Mucosa of gallbladder (tissue), 1 donor: ENCODE results near the gene UNK. TPM values are rescaled to one million over a fixed set of nuclear protein-coding genes. Genes with fewer than 3 reads are reported as not detected.

ENCODE experiments used
- DNase-seq: peaks from one replicate; pipeline ENCODE4 v3.0.0-alpha.2; 2020; ENCODE audit warnings: low spot score
- total RNA-seq: library from RNA; stranded (reverse); gene quantifications from one replicate; pipeline ENCODE4 v1.2.1, GENCODE V29; 2021
- donor health status: DM: no; HTN: no; CAD: no.

UNK gene
- total RNA-seq, 1 donor from 2014 or later: 26.6 TPM

DNA sequence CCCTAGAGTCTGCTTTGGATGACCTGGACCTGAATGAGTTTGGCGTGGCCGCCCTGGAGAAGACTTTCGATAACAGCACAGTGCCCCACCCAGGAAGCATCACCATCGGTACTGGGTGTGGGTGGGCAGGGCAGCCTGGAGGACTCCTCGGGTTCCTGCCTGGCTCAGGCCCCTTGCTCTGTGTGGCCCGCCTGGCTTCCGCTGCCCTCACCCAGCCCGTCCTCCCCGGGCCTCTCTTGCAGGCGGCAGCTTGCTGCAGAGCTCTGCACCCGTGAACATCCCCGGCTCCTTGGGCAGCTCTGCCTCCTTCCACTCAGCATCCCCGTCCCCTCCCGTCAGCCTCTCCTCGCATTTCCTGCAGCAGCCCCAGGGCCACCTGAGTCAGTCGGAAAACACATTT, 35.1 kb downstream of the UNK start:
- DNase-seq: no peak

DNA sequence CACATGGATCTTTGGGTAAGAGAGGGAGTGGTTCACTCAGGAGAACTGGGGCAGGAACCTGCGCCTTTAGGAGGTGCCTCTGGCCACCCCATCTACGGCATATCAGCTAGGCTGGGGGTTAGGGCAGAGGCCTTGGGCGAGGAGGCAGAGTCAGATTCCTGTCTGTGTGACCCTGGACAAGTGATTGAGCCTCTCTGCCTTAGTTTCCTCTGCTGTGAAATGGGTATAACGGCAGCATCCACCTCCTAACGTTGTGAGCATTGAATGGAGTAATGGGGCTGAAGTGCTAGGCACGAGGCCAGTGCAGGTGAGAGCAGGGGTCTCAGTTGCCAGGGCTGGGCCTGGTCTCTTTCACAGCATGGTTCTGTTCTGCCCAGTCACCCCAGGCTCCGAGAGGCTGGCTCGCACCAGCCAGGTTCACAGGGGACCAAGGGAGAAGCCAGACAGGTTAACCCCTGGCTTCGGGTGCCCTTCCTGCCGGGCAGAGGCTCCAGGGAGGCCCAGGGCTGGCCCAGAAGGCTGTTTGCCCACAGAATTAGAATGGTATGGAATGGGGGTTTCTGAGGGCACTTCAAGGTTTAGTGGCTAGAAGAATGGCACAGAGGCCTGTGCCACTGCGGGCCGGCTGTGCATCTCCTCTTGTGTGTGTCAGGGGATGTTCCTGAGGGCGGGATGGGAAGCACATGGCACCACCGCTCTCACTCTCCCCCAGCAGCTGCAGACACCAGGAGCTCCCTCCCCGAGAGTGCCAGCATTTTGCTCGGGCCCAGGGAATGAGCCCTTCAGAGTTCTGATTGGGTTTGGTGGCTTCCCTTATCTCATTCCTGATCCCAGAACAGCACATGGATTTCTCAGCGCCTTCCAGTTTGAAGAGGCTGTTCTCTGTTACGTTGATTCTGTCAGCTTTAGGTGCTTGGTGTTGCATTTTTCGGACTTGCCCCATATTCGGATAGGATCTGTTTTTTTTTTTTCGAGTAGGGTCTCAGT, 35.8 kb downstream of the UNK start:
- no peak for DNase-seq

DNA sequence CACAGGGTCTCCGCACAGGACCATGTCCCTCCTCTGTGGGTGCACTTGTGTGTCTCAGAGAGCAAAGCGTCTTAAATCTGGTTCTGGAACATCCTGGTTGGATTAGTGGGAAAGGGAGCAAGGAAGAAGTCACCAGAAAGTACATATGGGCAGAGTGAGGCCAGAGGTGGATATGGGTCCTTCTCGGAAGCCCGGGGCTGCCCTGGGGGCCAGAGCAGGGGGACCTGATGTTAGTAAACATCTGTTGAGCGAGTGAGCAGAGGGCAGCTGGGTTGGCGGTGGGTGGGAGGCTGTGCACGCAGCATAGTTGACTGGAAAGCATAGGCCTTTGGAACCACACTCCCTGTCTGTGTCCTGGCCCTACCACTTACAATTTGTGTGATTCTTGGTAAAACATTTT, 36.9 kb downstream of the UNK start:
- DNase-seq: no peak

DNA sequence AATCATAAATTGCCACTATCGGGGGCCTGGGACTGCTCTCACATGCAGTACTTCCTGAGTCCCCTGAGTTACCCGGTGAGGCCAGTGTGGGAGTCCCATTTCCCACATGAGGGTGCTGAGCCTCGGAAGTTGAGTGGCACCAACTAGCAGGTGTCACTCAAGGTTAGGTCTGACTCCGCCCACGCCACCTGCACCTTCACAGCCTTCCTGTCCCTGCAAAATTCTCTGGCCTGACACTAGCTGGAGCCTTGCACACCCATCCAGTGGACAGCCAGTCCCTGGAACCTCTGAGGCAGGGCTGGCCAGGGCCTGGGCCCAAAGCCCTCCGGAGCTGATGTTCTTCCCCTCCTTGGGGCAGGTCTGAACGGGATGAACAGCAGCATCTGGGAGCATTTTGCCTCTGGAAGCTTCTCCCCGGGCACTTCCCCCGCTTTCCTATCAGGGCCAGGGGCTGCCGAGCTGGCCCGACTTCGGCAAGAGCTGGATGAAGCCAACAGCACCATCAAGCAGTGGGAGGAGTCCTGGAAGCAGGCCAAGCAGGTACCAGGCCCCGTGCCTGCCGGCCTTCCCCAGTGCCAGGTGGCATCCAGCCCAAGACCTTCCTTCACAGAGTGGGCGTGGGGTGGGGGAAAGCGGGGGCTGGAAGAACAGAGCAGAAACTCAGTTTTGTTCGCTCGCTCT, 37.7 kb downstream of the UNK start:
- peak; percentile 75 for DNase-seq

DNA sequence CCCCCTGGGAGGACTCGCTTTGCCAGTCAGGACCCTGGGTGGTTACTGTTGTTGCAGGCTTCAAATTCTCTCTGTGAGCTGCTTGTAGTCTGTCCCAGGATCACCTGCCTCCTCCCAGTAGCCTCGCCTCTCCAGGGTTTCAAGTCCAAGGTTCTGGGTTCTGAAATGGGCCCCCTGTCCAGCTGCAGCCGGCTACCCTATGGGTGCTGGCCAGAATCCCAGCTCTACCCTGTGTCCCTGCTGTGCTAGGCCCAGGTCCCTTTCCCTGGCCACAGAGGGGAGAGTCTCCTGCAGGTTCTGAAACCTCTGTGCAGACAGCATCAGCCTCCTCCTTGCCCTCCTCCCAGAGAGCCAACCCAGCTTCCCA, 38.2 kb downstream of the UNK start:
- no peak for DNase-seq

DNA sequence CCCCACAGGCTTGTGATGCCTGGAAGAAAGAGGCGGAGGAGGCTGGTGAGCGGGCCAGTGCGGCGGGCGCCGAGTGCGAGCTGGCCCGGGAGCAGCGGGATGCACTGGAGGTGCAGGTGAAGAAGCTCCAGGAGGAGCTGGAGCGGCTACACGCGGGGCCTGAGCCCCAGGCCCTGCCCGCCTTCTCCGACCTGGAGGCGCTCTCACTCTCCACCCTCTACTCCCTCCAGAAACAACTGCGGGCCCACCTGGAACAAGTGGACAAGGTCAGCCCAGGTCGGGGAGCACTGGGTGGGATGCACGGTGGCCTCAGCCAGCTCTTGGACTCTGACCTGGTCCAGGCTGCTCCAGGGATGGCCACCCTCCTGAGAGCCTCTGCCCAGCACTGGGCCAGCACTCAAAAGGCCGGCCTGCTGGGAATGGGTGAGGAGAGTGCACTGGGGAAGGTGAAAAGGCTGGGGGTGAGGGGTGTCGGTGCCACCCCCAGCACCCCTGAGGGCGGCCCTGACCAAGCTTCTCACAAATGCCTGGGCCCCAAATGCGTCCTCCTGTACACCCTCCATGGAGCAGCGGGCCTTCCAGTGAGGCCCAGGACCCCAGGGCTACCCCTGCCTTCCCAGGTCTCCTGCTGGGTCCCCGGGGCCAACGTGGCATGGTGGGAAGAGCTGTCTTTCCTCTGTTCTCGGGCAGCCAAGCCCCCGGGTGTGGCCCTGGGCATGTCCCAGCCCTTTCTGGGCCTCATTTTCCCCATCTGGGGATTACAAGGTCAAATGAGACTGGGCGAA, 38.8 kb downstream of the UNK start:
- no peak for DNase-seq

- no peak for DNase-seq
Measured at GRCh38 chr17:75824050-75824552, 39.5 kb downstream of the UNK start.

GRCh38 chr17:75824666-75825065, 40.1 kb downstream of the UNK start:
- no peak for DNase-seq

DNA sequence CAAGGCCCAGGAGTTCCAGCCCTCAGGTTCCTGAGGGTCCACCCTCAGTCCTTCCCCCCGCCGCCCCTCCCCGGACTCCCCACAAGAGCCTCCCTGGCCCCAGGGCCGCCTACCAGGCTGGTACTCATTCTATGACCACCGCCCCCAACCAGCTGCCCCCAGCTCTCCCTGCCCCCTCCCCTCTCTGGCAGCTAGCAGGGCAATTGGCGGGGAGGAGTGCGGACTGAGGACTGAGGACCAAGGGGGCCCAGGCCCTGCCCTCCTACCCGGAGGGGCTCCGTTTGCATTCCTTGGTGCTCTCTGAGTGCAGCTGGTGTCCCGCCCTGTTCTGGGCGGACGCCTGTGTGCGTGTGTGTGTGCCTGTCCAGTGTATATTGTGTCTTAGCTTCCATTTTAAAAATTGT, 40.5 kb downstream of the UNK start:
- DNase-seq: no peak

DNA sequence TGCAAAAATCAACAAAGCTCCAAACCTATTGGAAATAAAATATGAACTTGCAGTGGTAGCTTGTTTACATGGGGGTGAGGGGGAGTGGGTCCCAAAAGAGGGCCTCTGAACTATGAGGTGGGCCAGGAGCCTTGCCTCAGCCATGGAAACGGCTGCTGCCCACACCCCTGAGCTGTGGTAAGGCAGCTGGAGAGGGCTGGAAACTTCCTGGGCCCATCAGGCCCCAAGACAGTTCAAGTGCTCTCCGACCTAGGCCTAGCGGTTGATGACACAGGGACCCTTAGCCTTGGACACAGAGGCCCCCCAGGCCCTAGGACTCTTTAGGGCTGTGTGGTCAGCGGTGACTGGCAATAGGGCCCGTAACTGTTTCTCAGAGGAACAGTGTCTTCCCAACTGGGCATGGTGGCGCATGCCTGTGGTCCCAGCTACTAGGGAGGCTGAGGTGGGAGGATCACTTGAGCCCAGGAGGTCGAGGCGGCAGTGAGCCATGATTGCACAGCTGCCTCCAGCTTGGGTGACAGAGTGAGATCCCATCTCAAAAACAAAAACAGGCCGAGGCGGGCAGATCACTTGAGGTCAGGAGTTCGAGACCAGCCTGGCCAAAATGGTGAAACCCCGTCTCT, 41.3 kb downstream of the UNK start:
- DNase-seq: no peak

GRCh38 chr17:75826561-75827307, 42.1 kb downstream of the UNK start:
- DNase-seq: no peak

DNA sequence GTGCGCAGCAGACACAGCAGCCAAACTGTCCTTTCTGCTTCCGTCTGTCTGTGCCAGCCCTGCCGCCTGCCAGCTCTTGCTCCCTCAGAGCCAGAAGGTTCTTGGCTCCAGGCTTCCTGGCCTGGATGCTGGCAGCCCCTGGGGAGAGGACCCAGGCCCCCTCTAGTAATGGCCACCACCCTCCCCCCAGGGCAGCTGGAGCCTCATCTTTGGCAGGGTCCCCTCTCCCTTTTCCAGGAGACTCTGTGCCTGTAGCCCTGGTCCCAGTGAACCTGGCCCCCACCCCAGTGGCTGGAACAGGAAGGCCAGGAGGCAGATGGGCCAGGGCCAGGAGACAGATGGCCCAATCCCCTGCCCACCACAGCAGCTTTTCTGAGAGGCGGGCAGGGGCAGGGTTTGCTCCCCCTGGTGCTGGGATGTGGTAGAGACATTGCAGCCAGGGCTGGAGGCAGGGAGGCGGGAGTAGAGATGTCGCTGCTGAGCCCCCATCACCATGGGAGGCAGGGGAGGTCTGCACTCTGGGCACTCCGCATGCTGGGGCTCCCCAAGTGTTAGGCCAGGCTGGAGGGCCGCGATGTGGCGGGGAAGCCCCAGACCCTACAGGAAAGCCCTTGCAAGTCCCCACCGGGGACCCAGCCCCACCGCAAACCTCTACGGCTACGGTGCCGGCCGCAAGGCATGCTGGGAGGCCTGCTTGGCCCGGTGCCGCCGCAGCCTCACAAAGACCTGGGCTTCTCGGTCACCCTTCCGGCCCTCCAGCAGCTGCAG, 42.9 kb downstream of the UNK start:
- DNase-seq: peak; percentile 48

- no peak for DNase-seq
Measured at GRCh38 chr17:75828076-75828400, 43.4 kb downstream of the UNK start.

GRCh38 chr17:75828741-75829140, 44.1 kb downstream of the UNK start:
- DNase-seq: no peak

DNA sequence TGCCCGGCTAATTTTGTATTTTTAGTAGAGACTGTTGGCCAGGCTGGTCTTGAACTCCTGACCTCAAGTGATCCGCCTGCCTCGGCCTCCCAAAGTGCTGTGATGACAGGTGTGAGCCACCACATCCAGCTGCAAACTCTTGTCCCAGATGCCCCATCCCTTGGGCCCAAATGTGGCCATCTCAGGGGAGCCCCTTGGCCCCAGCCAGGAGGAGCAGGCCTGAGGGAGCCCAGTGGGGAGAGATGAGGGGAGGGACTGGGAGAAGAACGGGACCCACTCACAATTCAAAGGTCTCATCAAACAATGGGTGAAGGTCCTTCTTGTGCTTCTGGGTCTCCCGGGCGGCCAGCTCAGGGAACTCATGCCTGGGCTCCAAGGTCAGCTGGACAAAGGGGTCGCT, 45.1 kb downstream of the UNK start:
- no peak for DNase-seq

DNA sequence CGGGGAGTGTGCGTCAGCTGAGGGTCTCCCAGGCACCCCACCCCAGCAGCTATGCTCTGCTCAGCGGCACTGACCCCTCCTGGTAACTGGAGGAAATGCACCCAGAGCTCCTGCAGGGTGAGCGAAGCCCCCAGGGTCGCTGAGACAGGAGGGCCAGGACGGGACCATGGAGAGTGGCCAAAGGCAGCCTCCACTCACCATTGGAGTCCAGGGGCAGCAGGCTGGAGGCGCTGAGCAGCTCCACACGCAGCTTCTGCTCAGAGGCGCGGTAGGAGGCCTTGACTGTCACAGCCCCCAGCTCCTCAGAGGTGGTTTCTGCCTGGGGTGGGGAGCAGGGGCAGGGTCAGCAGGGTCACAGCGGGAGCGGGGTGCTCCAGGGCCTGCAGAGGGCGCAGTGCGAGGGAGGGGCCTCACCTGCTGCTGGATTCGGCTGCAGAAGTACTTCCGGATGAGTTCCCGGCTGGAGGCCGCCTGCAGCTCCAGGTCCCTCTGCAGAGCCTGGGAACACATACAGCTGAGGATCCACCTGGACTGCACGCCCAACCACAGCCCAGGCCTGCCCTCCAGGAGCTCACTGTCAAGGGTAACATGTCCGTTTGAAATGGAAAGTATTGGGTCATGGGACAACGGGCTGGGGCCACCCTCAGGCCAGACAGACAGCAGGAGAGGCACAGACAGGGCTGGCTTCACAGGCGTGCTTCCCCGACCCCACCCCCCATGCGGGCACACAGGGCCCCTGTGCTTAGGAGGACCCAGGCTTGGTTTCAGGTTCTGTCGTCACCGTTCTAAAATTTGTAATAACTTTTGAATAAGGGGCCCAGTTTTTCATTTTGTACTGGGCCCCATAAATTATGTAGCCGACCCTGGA, 45.8 kb downstream of the UNK start:
- DNase-seq: no peak

- DNase-seq: no peak
Measured at GRCh38 chr17:75831032-75831571, 46.5 kb downstream of the UNK start.

GRCh38 chr17:75832164-75832651, 47.6 kb downstream of the UNK start:
- peak; percentile 56 for DNase-seq
